Vagina (tissue), 2 donors: ENCODE results near the gene DYNLL2. TPM values are rescaled to one million over a fixed set of nuclear protein-coding genes. Genes with fewer than 3 reads are reported as not detected.

Source experiments
- DNase-seq, 2 donors: peaks; one replicate each; pipeline ENCODE4 v3.0.0-alpha.2; 2017; ENCODE audit errors: extremely low spot score in 2 of 2
- H3K27ac ChIP-seq: fragments of 200-600 bp; sonication (generic); one replicate; pipeline ENCODE4 v1.5.1; 2019
- H3K27me3 ChIP-seq: fragments of 200-600 bp; sonication (generic); one replicate; pipeline ENCODE4 v1.5.1; 2019
- H3K36me3 ChIP-seq, 2 donors: fragments of 200-600 bp; sonication (generic); one replicate each; pipeline ENCODE4 v1.5.1; 2017 to 2019
- H3K4me1 ChIP-seq: fragments of 200-600 bp; sonication (generic); one replicate; pipeline ENCODE4 v1.5.1; 2019
- H3K4me3 ChIP-seq, 2 donors: fragments of 200-600 bp; sonication (generic); 1 replicate in 1 of 2; 2 replicates in 1 of 2; pipeline ENCODE4 v1.5.1; 2016 to 2019
- H3K9me3 ChIP-seq: fragments of 200-600 bp; sonication (generic); one replicate; pipeline ENCODE4 v1.5.1; 2019
- CTCF ChIP-seq, 3 experiments: fragments of 450-650 bp in 2 of 3; fragments of 200-600 bp in 1 of 3; sonication (generic) in 1 of 3; IDR thresholded peaks; one replicate each; pipeline ENCODE4 v1.5.1; 2017 to 2019; ENCODE audit warnings: antibody characterized with exemption in 3 of 3, mild to moderate bottlenecking in 2 of 3, moderate library complexity in 2 of 3
- POLR2A ChIP-seq, 2 donors: fragments of 450-650 bp; IDR thresholded peaks; one replicate each; pipeline ENCODE4 v1.6.1; 2017; ENCODE audit warnings: antibody characterized with exemption in 2 of 2, mild to moderate bottlenecking in 2 of 2, moderate library complexity in 2 of 2
- POLR2AphosphoS5 ChIP-seq, 2 donors: sonication (generic); formaldehyde crosslinking; IDR thresholded peaks; one replicate each; pipeline ENCODE4 v1.9.0; 2017; ENCODE audit warnings: antibody characterized with exemption in 2 of 2, mild to moderate bottlenecking in 2 of 2, low read depth in 1 of 2; ENCODE audit not compliant: insufficient read depth in 1 of 2
- intact Hi-C: fragments of 100-400 bp; cut with DNase I; formaldehyde crosslinking; loops from one replicate; pipeline ENCODE4 v1.15.1; 2023
- total RNA-seq: library from RNA; depleted of rRNA; stranded (reverse); fragments of >200 nt; gene quantifications from one replicate; pipeline ENCODE4 v1.2.3, GENCODE V29; 2016

The DYNLL2 gene
- total RNA-seq, 1 donor from 2014 or later: 16.9 TPM

- no peak for DNase-seq
- no peaks in the 10 kb centered on the region for H3K27me3 ChIP-seq
- no peak overlapping the region for H3K27ac ChIP-seq
- no peaks in the 10 kb centered on the region for H3K4me1 ChIP-seq
- H3K9me3 ChIP-seq: no peaks in the 10 kb centered on the region
- intact Hi-C loops: no loop called here
- no peaks in the 10 kb centered on the region for H3K36me3 ChIP-seq
- H3K4me3 ChIP-seq: no peak overlapping the region
- TF ChIP-seq POLR2AphosphoS5 (IDR thresholded peaks at IDR 0.05; ENCODE audit: insufficient read depth in 1 of 2, low read depth in 1 of 2) (no peak), POLR2A (IDR thresholded peaks at IDR 0.05) (no peak), CTCF (IDR thresholded peaks at IDR 0.05) (no peak)
These were observed 26.7 kb upstream of the DYNLL2 start for GRCh38 chr17:58056476-58056875.

- Histone ChIP-seq H3K4me1 (no peaks in the 10 kb centered on the region), H3K4me3 (no peak overlapping the region), H3K36me3 (no peaks in the 10 kb centered on the region), H3K27ac (no peak overlapping the region), H3K9me3 (no peaks in the 10 kb centered on the region), H3K27me3 (no peaks in the 10 kb centered on the region)
- no peak for TF ChIP-seq POLR2AphosphoS5 (IDR thresholded peaks at IDR 0.05; ENCODE audit: insufficient read depth in 1 of 2, low read depth in 1 of 2)
- TF ChIP-seq CTCF (IDR thresholded peaks at IDR 0.05): no peak
- no peak for TF ChIP-seq POLR2A (IDR thresholded peaks at IDR 0.05)
- DNase-seq: no peak
- intact Hi-C loops: no loop called here
These were observed 24.1 kb upstream of the DYNLL2 start for GRCh38 chr17:58059141-58059540.

- Histone ChIP-seq H3K9me3 (no peaks in the 10 kb centered on the region), H3K4me1 (no peaks in the 10 kb centered on the region), H3K4me3 (no peak overlapping the region), H3K27ac (no peak overlapping the region), H3K36me3 (no peaks in the 10 kb centered on the region), H3K27me3 (no peaks in the 10 kb centered on the region)
- intact Hi-C loops: no loop called here
- TF ChIP-seq CTCF (IDR thresholded peaks at IDR 0.05) (no peak), POLR2A (IDR thresholded peaks at IDR 0.05) (no peak), POLR2AphosphoS5 (IDR thresholded peaks at IDR 0.05; ENCODE audit: insufficient read depth in 1 of 2, low read depth in 1 of 2) (no peak)
- DNase-seq: no peak
These were observed 22.5 kb upstream of the DYNLL2 start for GRCh38 chr17:58060596-58061191.

GRCh38 chr17:58061672-58062071 lies 21.5 kb upstream of the DYNLL2 start:
- Histone ChIP-seq H3K4me1 (no peaks in the 10 kb centered on the region), H3K36me3 (no peaks in the 10 kb centered on the region), H3K9me3 (no peaks in the 10 kb centered on the region), H3K27ac (no peak overlapping the region), H3K4me3 (no peak overlapping the region), H3K27me3 (no peaks in the 10 kb centered on the region)
- no peak for TF ChIP-seq CTCF (IDR thresholded peaks at IDR 0.05)
- no peak for TF ChIP-seq POLR2AphosphoS5 (IDR thresholded peaks at IDR 0.05; ENCODE audit: insufficient read depth in 1 of 2, low read depth in 1 of 2)
- TF ChIP-seq POLR2A (IDR thresholded peaks at IDR 0.05): no peak
- intact Hi-C loops: no loop called here
- DNase-seq: no peak

GRCh38 chr17:58065238-58065637 lies 18.0 kb upstream of the DYNLL2 start:
- Histone ChIP-seq H3K9me3 (no peaks in the 10 kb centered on the region), H3K4me1 (no peaks in the 10 kb centered on the region), H3K36me3 (no peaks in the 10 kb centered on the region), H3K27ac (no peak overlapping the region), H3K4me3 (no peak overlapping the region), H3K27me3 (no peaks in the 10 kb centered on the region)
- no peak for DNase-seq
- no peak for TF ChIP-seq POLR2AphosphoS5 (IDR thresholded peaks at IDR 0.05; ENCODE audit: insufficient read depth in 1 of 2, low read depth in 1 of 2)
- no peak for TF ChIP-seq POLR2A (IDR thresholded peaks at IDR 0.05)
- no peak for TF ChIP-seq CTCF (IDR thresholded peaks at IDR 0.05)
- intact Hi-C loops: no loop called here
